HepG2 (cell line): ENCODE results near the gene LMOD3. TPM values are rescaled to one million over a fixed set of nuclear protein-coding genes. Genes with fewer than 3 reads are reported as not detected.

Source experiments
- FOXO1 ChIP-seq: sonication (generic); formaldehyde crosslinking; IDR thresholded peaks from 2 replicates; pipeline ENCODE4 v1.4.0; 2020; ENCODE audit warnings: missing genetic modification reagents
- GRHL1 ChIP-seq: sonication (generic); formaldehyde crosslinking; conservative IDR thresholded peaks from 2 replicates; pipeline ENCODE4 v1.8.0; 2022; ENCODE audit warnings: missing genetic modification reagents
- HES4 ChIP-seq: sonication (generic); formaldehyde crosslinking; IDR thresholded peaks from 2 replicates; pipeline ENCODE4 v1.9.0; 2021; ENCODE audit warnings: mild to moderate bottlenecking, missing genetic modification reagents, borderline replicate concordance
- MED13 ChIP-seq: sonication (generic); formaldehyde crosslinking; IDR thresholded peaks from 2 replicates; pipeline ENCODE4 v1.5.0; 2020; ENCODE audit warnings: missing genetic modification reagents
- RCOR2 ChIP-seq: IDR thresholded peaks from 2 replicates; pipeline ENCODE4 v1.6.1; 2016; ENCODE audit warnings: missing biosample characterization, missing genetic modification reagents
- TRIM22 ChIP-seq: fragments of 450-650 bp; IDR thresholded peaks from 2 replicates; pipeline ENCODE4 v1.6.1; 2017
- ZNF281 ChIP-seq: sonication (generic); formaldehyde crosslinking; IDR thresholded peaks from 2 replicates; pipeline ENCODE4 v1.4.0; 2020; ENCODE audit warnings: missing genetic modification reagents, borderline replicate concordance
- ZNF503 ChIP-seq: sonication (generic); formaldehyde crosslinking; IDR thresholded peaks from 2 replicates; pipeline ENCODE4 v1.4.0; 2020; ENCODE audit warnings: missing genetic modification reagents
- polyA plus RNA-seq, 8 experiments: library from polyadenylated mRNA; depleted of rRNA in 3 of 8; stranded (reverse) in 7 of 8; unstranded in 1 of 8; fragments of >200 nt; fragmentation: Illumina TruSeq in 4 of 8; extraction: Trizol in 4 of 8; gene quantifications; 2 replicates each; pipeline versions ENCODE4 v1.2.1 to v1.2.3, GENCODE V29; 2011 to 2016; ENCODE audit warnings: low read depth in 4 of 8, missing spikeins in 1 of 8, mixed read lengths in 1 of 8; ENCODE audit not compliant: insufficient read depth in 1 of 8
- total RNA-seq, 5 experiments: library from RNA; depleted of rRNA; stranded (reverse); fragments of >200 nt; fragmentation: Illumina TruSeq; extraction: Trizol; gene quantifications; 2 replicates each; pipeline ENCODE4 v1.2.3, GENCODE V29; 2016; ENCODE audit warnings: low read depth in 1 of 5

LMOD3 gene
- total and polyA plus RNA-seq, 2 of the 13 experiments (the other 11 are each of a cell fraction or from before 2014, with no cell fraction given): not detected

- TF ChIP-seq GRHL1 (no peak), ZNF281 (no peak), MED13 (CRISPR knock-in tag) (no peak), ZNF503 (CRISPR knock-in tag) (no peak), FOXO1 (CRISPR knock-in tag) (no peak), RCOR2 (CRISPR knock-in tag) (no peak), HES4 (CRISPR knock-in tag) (no peak), TRIM22 (no peak)
Measured at GRCh38 chr3:69141313-69141712, 18.9 kb upstream of the LMOD3 start (continued).
